ENCODE results near the gene TMEM69. TPM values are rescaled to one million over a fixed set of nuclear protein-coding genes. Genes with fewer than 3 reads are reported as not detected.
"Not testable (repeated sequence)": the region's sequence is repeated elsewhere in the genome, so short reads cannot be mapped to it uniquely, and the experiment has no call there.

TMEM69 gene
- total RNA-seq, 1 donor from 2014 or later: 23.5 TPM

DNA sequence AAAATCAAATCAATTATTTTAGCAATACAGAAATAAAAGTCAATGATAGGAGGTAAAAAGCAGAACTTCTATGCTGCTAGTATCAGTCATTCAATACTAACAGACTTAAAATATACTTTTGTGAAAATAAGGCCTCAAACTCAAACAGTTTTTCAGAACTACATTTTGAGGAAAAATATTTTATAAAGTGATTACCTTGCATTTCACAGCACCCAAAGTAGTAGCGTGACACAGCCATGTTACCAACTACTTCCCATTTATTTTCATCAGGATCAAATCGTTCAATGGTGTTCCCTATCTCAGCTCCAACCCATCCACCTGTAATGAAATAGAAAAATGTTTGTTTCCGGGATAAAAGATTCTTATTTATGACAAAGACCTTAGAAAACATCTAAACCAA lies 28.7 kb downstream of the TMEM69 start:
- intact Hi-C loops (cut with micrococcal nuclease): no loop called here

DNA sequence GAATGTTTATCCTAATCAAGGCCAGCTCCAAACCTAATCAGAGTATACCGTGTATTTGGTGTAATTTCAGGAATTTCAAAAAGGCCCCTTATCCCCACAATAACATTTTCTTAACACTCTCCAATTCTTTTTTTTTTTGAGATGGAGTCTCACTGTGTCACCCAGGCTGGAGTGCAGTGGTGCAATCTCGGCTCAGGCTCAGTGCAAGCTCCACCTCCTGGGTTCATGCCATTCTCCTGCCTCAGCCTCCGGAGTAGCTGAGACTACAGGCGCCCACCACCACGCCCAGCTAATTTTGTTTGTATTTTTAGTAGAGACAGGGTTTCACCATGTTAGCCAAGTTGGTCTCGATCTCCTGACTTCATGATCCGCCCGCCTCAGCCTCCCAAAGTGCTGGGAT lies 29.4 kb downstream of the TMEM69 start:
- H3K4me3 ChIP-seq; H3K9me3 ChIP-seq (replicated peaks); H3K27ac ChIP-seq (replicated peaks); H3K27me3 ChIP-seq (ENCODE audit: low read depth); DNase-seq; H3K4me1 ChIP-seq; intact Hi-C loops (cut with micrococcal nuclease): not testable (repeated sequence)
- H3K36me3 ChIP-seq: peaks cover 46% of the 10 kb centered on the region

More for the DNA sequence above, 28.7 kb downstream of the TMEM69 start:
- no peaks in the 10 kb centered on the region for H3K4me1 ChIP-seq
- H3K27me3 ChIP-seq (ENCODE audit: low read depth): no peaks in the 10 kb centered on the region
- TF ChIP-seq, protein P1, sequence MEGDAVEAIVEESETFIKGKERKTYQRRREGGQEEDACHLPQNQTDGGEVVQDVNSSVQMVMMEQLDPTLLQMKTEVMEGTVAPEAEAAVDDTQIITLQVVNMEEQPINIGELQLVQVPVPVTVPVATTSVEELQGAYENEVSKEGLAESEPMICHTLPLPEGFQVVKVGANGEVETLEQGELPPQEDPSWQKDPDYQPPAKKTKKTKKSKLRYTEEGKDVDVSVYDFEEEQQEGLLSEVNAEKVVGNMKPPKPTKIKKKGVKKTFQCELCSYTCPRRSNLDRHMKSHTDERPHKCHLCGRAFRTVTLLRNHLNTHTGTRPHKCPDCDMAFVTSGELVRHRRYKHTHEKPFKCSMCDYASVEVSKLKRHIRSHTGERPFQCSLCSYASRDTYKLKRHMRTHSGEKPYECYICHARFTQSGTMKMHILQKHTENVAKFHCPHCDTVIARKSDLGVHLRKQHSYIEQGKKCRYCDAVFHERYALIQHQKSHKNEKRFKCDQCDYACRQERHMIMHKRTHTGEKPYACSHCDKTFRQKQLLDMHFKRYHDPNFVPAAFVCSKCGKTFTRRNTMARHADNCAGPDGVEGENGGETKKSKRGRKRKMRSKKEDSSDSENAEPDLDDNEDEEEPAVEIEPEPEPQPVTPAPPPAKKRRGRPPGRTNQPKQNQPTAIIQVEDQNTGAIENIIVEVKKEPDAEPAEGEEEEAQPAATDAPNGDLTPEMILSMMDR (IDR thresholded peaks at IDR 0.05; ENCODE audit: borderline replicate concordance): no peak
- no peak overlapping the region for H3K4me3 ChIP-seq
- H3K9me3 ChIP-seq (replicated peaks): no peaks in the 10 kb centered on the region
- peaks cover 52% of the 10 kb centered on the region for H3K36me3 ChIP-seq
- no peak for DNase-seq
- no peak overlapping the region for H3K27ac ChIP-seq (replicated peaks)

DNA sequence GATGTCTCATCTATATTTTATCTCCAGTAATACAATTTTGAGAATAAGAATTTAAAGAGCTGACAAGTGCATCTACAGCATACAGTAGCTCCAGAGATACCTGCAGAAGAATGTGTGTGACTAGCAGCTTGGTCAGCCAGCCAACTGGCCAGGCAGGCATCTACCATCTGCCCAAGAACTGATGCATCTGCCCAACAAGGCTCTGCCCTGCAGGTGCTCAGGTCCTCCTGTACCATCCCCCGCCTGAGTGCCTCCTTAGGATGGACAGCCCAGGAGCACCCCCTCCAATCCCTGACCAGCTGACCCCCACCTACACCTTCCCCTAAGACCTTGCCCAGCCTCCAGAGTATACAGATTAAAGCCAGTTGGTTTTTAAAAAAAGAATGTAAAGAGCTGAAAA lies 30.3 kb downstream of the TMEM69 start:
- peaks cover 1% of the 10 kb centered on the region for H3K4me1 ChIP-seq
- peaks cover 37% of the 10 kb centered on the region for H3K36me3 ChIP-seq
- no peak overlapping the region for H3K27ac ChIP-seq (replicated peaks)
- no peak for DNase-seq
- H3K4me3 ChIP-seq: no peak overlapping the region
- H3K9me3 ChIP-seq (replicated peaks): no peaks in the 10 kb centered on the region
- TF ChIP-seq, protein P1 (IDR thresholded peaks at IDR 0.05; ENCODE audit: borderline replicate concordance): no peak
- intact Hi-C loops (cut with micrococcal nuclease): no loop called here
- H3K27me3 ChIP-seq (ENCODE audit: low read depth): no peaks in the 10 kb centered on the region

DNA sequence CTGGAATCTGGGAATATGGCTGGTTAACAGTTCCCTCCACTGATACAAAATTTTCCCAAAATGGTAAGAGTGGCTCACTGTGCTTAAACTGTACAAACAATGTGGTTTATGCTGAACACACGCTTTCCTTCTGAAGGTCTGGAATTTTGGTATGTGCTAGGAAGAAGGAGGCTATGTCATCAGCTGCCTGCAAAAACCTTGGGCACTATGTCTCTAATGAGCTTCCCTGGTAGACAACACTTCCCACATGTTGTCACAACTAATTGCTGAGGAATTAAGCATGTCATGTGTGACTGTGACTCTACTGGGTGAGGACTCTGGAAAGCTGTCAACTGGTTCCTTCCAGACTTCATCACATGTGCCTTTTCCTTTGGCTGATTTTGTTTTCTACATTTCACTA lies 33.2 kb downstream of the TMEM69 start:
- Histone ChIP-seq H3K4me1 (peaks cover 5% of the 10 kb centered on the region), H3K36me3 (peaks cover 20% of the 10 kb centered on the region), H3K4me3 (no peak overlapping the region), H3K9me3 (replicated peaks) (no peaks in the 10 kb centered on the region), H3K27me3 (ENCODE audit: low read depth) (no peaks in the 10 kb centered on the region), H3K27ac (replicated peaks) (peak overlapping the region; percentile 3)
- TF ChIP-seq, protein P1 (IDR thresholded peaks at IDR 0.05; ENCODE audit: borderline replicate concordance): no peak
- intact Hi-C loops (cut with micrococcal nuclease): no loop called here
- DNase-seq: no peak

DNA sequence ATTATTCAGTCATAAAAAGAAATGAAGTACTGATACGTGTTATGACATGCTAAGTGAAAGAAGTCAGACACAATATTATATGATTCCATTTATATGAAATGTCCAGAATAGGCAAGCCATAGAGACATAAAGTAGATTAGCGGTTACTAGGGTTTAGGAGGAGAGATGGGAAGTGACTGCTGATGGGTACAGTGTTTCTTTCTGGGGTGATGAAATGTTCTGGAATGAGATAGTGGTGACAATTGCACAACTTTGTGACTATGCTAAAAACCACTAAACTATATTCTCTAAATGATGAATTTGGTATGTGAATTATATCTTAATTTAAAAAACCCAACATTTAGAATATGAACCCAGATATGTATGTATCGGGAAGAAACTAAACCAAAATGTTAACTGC lies 34.8 kb downstream of the TMEM69 start:
- peaks cover 21% of the 10 kb centered on the region for H3K36me3 ChIP-seq
- intact Hi-C loops (cut with micrococcal nuclease): no loop called here
- no peaks in the 10 kb centered on the region for H3K9me3 ChIP-seq (replicated peaks)
- no peak overlapping the region for H3K4me3 ChIP-seq
- H3K27me3 ChIP-seq (ENCODE audit: low read depth): no peaks in the 10 kb centered on the region
- H3K27ac ChIP-seq (replicated peaks): no peak overlapping the region
- peaks cover 5% of the 10 kb centered on the region for H3K4me1 ChIP-seq
- no peak for DNase-seq
- TF ChIP-seq, protein P1 (IDR thresholded peaks at IDR 0.05; ENCODE audit: borderline replicate concordance): no peak

DNA sequence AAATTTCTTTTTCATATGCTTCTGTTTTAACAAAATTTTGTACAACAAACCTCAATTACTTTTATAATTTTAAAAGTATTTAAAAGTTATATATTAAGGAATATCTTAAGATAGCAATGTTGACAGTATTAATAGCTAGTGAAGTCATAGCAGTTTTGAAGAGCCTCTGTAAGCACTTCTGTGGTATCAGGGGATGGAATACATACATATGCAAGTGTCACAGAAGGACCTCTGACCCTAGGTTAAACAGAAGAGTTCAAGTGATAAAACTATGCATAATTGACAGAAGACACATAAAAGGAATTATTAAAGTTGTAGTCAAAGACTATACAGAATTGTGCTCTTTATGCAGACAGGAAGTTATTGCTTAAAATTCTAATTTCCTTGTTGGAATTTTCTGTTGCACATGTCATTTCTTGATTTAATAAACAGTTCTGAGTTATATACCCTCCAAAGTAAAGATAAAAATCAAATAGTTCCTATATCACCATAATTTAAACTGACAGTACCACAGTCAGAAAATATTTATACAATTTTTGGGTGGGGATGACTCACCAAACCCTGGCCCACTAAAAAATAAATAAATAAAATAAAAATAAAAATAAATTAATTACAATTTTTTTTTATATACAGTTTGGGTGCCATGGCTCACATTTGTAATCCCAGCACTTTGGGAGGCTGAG lies 35.4 kb downstream of the TMEM69 start:
- DNase-seq: no peak
- peaks cover 17% of the 10 kb centered on the region for H3K36me3 ChIP-seq
- H3K27me3 ChIP-seq (ENCODE audit: low read depth): no peaks in the 10 kb centered on the region
- H3K27ac ChIP-seq (replicated peaks): no peak overlapping the region
- H3K4me3 ChIP-seq: no peak overlapping the region
- intact Hi-C loops (cut with micrococcal nuclease): no loop called here
- peaks cover 5% of the 10 kb centered on the region for H3K4me1 ChIP-seq
- TF ChIP-seq, protein P1 (IDR thresholded peaks at IDR 0.05; ENCODE audit: borderline replicate concordance): no peak
- H3K9me3 ChIP-seq (replicated peaks): no peaks in the 10 kb centered on the region

DNA sequence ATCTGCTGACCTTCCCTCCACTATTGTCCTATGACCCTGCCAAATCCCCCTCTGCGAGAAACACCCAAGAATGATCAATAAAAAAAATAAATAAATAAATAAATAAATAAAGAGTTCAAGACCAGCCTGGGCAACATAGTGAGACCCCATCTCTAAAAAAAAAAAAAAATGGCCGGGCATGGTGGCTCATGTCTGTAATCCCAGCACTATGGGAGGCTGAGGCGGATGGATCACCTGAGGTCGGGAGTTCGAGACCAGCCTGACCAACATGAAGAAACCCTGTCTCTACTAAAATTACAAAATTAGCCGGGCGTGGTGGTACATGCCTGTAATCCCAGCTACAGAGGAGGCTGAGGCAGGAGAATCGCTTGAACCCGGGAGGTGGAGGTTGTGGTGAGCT lies 38.0 kb downstream of the TMEM69 start:
- H3K27ac ChIP-seq (replicated peaks); DNase-seq; H3K27me3 ChIP-seq (ENCODE audit: low read depth); intact Hi-C loops (cut with micrococcal nuclease); H3K4me1 ChIP-seq; H3K4me3 ChIP-seq; H3K9me3 ChIP-seq (replicated peaks): not testable (repeated sequence)
- peaks cover 23% of the 10 kb centered on the region for H3K36me3 ChIP-seq

All from left ventricle myocardium inferior (tissue), 1 donor.